Hematopoietic multipotent progenitor cell treated with erythropoietin and hydrocortisone succinate and interleukin-3 and kit ligand, for 4 days (in vitro differentiated cells): ENCODE data around the gene SCYGR8.
A peak's percentile ranks its signal among the peaks of the same experiment; 100 is the strongest.

ENCODE experiments used
- DNase-seq: peaks from one replicate; pipeline ENCODE4 v3.0.0-alpha.2; 2015

The SCYGR8 gene

GRCh38 chr2:227765788-227766372 lies 20.2 kb downstream of the SCYGR8 start:
- no peak for DNase-seq

DNA sequence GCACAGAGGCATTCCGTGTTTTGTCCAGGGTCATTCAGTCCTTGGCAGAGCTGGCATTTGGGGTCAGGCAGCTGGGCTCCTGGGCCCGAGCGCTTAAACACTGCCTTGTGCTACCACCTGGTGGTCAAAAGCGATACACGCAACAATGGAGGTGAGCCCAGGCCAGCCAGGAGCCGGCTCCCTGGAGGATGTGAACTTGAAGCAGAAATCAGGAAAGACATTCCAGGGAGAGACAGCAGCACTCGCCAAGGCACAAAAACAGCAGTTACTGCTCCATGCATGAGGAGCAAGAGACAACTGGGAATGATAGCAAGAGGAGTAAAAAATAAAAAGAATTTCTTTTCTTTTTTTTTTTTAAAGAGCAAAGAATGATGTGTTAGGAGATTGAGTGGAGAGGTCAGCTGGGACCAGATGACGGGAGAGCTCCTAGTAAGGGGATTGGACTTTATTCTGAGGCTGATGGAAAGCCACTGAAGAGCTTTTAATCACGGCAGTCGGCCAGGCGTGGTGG lies 20.7 kb downstream of the SCYGR8 start:
- peak; percentile 79 for DNase-seq

DNA sequence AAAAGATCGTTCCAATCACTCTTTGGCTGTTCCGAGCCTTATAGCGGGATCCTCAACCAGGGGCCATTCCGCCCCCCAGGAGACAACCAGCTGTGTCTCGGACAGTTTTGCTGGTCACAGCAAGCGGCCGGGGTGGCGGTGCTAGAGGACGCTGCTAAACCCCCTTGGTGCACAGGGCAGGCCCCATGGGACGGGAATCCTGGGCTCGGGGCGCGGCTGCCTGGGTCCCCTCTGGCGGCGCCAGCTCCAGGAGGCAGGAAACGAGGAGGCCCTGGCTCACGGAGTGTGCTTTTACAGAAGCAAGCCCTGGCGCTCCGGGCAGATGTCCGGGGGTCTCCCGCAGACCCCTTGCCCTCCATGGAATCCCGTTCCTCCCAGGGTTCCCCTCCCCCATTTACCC lies 22.1 kb downstream of the SCYGR8 start:
- no peak for DNase-seq

DNA sequence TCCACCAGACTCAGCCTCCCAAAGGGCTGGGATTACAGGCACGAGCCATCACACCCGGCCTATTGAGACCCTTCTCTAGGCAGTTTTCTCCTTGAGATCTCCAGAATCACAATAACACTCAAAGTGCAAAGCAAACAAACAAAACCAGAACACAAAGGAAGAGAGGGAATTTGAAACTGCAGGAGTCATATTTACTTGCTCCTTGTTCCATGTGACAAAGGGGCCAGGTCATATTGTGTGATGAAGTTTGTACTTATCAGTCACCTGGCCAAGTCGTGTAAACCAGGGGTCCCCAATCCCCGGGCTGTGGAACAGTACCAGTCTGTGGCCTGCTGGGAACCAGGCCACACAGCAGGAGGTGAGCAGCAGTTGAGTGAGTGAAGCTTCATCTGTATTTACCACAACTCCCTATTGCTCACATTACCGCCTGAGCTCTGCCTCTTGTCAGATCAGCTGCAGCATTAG lies 26.5 kb downstream of the SCYGR8 start:
- no peak for DNase-seq

GRCh38 chr2:227772932-227773331 lies 27.2 kb downstream of the SCYGR8 start:
- DNase-seq = no peak

DNA sequence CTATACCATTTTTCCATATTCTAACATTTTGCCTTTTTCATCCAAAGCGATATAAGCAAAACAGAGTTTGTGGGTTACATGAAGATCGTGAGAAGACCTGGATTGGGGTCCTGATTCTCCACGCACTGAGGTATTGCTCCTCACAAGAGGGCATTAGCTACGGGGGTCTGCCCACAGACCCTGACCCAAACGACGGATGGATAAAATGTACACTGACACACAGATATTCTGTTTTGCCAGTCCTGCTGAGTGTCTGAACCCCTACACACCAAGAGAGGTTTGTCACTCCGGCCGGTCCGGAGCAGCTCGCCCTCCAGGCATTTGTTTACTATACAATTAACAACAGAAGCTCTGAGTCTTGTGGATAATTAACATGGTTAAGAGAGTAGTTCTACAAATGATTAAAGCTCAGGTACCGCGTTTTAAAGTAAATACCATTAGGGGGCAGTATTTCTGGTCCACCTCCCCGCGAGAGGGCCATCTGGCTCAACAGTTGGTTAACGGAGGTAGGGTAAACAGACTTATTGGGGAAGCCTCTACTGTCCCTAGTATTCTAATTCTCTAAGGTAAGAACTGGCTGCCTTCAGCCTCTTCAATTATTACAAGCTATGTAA lies 28.4 kb downstream of the SCYGR8 start:
- peak; percentile 22 for DNase-seq

DNA sequence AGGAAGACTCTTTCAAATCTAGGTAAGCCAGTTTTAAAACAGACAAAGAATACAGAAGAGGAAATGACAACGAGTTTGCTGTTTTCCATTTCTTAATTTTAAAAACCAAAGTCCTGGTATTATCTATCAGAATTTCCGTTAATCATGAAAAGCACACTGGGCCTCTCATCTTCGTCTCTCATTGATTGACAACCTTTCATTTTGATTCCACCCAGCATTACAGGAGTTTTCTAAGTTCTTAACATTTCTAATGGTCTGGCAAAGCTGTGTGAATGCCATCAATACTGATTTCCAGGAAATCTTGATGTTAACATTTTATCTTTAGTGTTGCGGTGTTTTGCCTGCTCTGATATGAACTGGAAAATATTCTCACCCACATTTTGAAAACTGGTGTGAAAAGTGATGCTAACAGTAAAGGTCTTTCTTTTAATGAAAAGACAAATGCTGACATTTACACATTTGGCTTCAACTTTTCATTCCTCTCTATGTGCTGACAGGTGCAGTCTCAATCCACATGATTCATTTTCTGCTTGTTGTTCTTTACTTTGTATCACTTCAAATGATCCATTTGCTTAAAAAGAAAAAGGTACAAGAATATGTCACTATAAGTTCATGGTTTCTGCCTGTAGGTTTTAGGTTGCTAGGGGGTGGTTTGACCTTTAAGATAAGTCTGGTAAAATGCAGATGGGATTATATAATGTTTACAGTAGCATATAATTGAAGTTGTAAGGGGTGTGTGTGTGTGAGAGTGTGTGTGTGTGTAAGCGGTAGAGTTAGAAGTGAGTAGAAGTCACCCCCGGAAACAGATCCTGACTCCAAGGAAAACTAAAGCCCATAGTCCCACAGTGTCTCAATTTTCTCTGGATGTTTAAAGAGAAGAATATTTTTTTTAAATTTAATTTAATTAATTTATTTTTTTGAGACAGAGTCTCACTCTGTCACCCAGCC lies 29.5 kb downstream of the SCYGR8 start:
- no peak for DNase-seq

DNA sequence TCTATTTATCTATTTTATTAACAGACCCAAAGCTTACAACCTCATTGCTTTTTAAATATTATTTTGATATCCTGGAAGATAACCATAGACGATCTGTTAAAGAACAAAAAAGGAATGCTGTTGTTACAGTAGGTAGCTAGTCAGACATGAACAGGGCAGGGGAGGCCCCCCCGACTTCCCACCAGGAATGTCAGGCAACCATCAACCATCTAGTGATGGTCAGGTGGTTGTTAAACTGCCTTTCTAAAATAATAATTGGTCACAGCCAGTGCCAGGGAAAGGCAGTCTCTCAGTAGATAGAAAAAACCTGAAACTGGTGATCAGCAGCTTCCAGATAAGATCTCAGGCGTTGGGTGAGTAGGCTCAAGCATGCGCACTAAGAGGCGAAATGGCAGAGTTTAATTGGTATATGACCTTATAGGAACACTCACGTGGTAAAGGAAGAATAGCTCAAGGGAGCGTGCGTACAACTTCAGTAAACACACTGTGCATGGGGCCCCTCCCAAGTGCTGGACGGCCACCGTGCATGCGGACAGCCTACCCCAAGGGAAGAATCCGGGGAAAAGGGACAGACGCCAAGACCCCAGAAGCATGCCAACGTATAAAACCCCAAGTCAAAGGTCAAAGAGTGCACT lies 35.4 kb downstream of the SCYGR8 start:
- DNase-seq = no peak

DNA sequence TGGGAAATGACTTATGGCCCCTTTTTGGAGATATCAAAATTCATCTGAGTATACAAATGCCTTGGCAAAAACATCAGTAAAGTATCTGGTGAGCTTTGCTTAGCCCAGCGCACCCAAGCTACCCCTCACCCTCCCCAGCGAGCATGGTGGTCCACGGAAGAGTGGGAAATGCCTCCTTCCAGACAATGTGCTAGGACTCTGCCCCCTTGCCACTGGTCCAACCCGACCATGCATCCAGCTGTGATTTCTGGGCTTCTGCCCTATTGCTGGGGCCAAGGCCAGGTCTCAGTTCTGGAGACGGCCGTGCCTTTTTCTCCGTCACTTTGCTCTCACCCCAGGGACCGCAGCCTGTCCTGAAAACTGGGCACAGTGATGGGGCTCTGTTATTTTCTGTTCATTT lies 36.1 kb downstream of the SCYGR8 start:
- no peak for DNase-seq

- DNase-seq = no peak
Measured at GRCh38 chr2:227782804-227783203, 37.1 kb downstream of the SCYGR8 start.

DNA sequence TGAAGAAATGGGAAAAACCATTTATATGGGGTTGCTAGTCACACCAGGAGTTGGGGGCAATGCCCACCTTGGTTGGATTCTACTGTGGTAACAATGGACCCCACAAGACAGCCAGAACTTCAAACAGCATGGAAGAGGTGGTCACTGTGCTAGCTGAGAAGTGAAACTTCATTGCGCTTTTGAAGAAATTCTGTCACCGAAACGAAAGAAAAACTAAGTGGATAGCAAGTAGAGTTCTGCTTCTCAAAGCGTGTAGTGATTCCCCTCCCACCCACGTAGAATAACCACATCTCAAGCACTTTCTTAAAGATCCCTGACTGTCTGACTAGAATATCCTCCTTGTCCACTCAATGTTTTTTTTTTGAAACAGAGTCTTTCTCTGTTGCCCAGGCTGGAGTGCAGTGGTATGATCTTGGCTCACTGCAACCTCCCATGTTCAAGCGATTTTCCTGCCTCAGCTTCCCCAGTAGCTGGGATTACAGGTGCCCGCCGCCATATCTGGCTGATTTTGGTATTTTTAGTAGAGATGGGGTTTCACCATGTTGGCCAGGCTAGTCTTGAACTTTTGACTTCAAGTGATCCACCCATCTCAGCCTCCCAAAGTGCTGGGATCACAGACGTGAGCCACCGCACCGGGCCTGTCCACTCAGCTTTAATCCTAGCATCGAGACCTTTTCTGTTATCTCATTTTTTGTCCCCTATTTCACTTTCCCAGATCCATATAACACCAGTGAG lies 37.9 kb downstream of the SCYGR8 start:
- no peak for DNase-seq

GRCh38 chr2:227785293-227785692 lies 39.6 kb downstream of the SCYGR8 start:
- DNase-seq = no peak

DNA sequence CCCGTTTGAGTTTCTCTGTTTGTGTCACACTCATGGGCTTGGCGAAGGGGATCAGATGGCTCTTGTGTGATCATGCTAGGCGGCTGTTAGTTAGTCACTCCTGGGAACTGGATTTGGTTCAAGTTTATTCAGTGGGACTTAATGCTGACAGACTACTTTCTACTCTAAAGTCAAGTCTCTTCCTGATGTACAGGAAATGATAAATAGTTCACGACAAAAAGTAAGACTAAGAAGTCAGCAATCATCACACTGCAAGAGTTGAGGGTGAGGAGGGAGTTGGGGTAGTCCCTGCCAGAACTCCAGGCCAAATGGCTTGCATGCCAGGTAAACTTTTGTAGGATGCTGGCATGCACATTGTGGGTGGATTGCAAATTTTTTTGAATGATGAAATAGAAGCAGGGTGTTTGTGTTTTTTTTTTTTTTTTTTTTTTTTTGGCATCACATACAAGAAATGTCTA lies 42.9 kb downstream of the SCYGR8 start:
- no peak for DNase-seq

DNA sequence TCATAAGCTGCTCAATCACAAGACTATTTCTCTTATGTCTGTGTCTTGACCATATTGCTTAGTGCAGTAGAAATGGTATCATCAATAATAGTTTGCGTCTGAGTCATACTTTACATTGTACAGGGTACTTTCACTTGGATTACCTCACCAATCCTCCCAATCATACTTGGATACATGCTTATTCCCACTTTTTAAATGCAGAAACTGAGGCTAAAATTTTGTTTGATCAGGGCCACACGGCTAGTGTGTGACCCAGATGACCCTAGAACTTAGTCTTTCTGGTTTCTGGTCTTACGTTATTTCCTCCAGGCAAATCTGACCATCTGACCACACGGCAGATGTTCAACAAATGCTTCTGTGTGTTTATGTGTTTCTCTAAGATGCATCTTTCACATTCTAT lies 44.1 kb downstream of the SCYGR8 start:
- DNase-seq = no peak

DNA sequence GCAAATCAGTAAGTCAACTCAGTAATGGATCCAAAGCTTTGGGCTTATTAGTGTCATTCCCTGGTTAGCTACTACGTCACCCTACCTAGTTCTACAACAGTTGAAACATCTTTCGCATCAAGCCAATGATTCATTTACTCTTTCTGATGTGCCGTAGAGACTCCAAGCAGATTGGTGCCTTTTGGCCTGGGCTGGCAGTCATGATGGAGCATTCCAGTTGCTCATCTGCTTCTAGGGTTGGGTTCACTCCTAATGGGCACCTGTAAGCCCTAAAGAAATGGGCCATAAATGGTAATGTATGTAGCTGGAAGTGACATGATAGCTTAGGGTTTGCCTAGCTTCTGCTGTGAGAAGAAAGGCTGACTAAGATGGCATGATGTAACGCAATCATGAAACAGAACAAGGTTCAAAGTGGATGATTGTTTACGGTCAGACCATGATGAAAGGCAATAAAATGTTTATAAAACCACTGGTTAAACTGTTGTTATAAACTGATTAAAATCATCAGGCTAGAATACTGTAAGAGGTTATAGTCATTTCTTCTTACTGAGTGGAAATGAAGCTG lies 47.5 kb downstream of the SCYGR8 start:
- DNase-seq = no peak
